Body of pancreas (tissue), 4 donors: ENCODE results near the gene PACRG. TPM values are rescaled to one million over a fixed set of nuclear protein-coding genes. Genes with fewer than 3 reads are reported as not detected.
"Not testable (repeated sequence)": the region's sequence is repeated elsewhere in the genome, so short reads cannot be mapped to it uniquely, and the experiment has no call there.

Experiments used
- ATAC-seq: fragments of 150-250 bp; one replicate; pipeline ENCODE4 v1.9.1; 2016
- DNase-seq, 4 donors: peaks; one replicate each; pipeline ENCODE4 v3.0.0-alpha.2; 2019
- H3K27ac ChIP-seq, 4 donors: fragments of 200-600 bp; sonication (generic); 1 replicate in 3 of 4; 2 replicates in 1 of 4; pipeline versions ENCODE4 v1.5.1 to v1.6.1; 2016 to 2019; ENCODE audit warnings: mild to moderate bottlenecking in 1 of 4, mixed read lengths in 1 of 4, moderate library complexity in 1 of 4
- H3K27me3 ChIP-seq, 2 donors: fragments of 200-600 bp; sonication (generic); one replicate each; pipeline ENCODE4 v1.6.0; 2016; ENCODE audit warnings: mild to moderate bottlenecking in 1 of 2
- H3K36me3 ChIP-seq, 2 donors: fragments of 200-600 bp; sonication (generic); replicated peaks in 1 of 2; 2 replicates each; pipeline ENCODE4 v1.5.1; 2016; ENCODE audit warnings: low read depth in 2 of 2; ENCODE audit not compliant: insufficient read depth in 1 of 2
- H3K4me1 ChIP-seq: fragments of 200-600 bp; sonication (generic); one replicate; pipeline ENCODE4 v1.6.0; 2016
- H3K4me3 ChIP-seq, 2 donors: fragments of 200-600 bp; sonication (generic); 1 replicate in 1 of 2; 2 replicates in 1 of 2; pipeline ENCODE4 v1.5.1; 2016 to 2019
- H3K9me3 ChIP-seq, 3 donors: fragments of 200-600 bp; sonication (generic); 1 replicate in 2 of 3; 2 replicates in 1 of 3; pipeline ENCODE4 v1.5.1; 2016
- POLR2A ChIP-seq, 3 donors: fragments of 450-650 bp; IDR thresholded peaks; one replicate each; pipeline ENCODE4 v1.6.1; 2016; ENCODE audit warnings: antibody characterized with exemption in 3 of 3, mild to moderate bottlenecking in 2 of 3
- WGBS, 2 donors: methylation state at CpG; one replicate each; pipeline ENCODE4 v1.1.5; 2017; 5-methylcytosine and 5-hydroxymethylcytosine counted together
- intact Hi-C: fragments of 100-400 bp; cut with DNase I; formaldehyde crosslinking; loops from one replicate; pipeline ENCODE4 v1.15.1; 2023
- total RNA-seq, 2 donors: library from RNA; depleted of rRNA; stranded (reverse); fragments of >200 nt; gene quantifications; one replicate each; pipeline ENCODE4 v1.1.0, GENCODE V29; 2016
- TF ChIP-seq, protein P1 (sequence below), 7 experiments: fragments of 450-650 bp in 4 of 7; fragments of 200-600 bp in 3 of 7; sonication (generic) in 3 of 7; IDR thresholded peaks; one replicate each; pipeline ENCODE4 v1.5.1; 2016 to 2019; ENCODE audit warnings: antibody characterized with exemption in 7 of 7

Gene PACRG
- total RNA-seq = 10 to 100 TPM in 1 of 2 donors, 1 to 10 TPM in 1; 7.8 to 10.9 TPM

- TF ChIP-seq, protein P1, sequence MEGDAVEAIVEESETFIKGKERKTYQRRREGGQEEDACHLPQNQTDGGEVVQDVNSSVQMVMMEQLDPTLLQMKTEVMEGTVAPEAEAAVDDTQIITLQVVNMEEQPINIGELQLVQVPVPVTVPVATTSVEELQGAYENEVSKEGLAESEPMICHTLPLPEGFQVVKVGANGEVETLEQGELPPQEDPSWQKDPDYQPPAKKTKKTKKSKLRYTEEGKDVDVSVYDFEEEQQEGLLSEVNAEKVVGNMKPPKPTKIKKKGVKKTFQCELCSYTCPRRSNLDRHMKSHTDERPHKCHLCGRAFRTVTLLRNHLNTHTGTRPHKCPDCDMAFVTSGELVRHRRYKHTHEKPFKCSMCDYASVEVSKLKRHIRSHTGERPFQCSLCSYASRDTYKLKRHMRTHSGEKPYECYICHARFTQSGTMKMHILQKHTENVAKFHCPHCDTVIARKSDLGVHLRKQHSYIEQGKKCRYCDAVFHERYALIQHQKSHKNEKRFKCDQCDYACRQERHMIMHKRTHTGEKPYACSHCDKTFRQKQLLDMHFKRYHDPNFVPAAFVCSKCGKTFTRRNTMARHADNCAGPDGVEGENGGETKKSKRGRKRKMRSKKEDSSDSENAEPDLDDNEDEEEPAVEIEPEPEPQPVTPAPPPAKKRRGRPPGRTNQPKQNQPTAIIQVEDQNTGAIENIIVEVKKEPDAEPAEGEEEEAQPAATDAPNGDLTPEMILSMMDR (IDR thresholded peaks at IDR 0.05) = peak in 1 of 7 experiments; percentile 5
- TF ChIP-seq POLR2A (IDR thresholded peaks at IDR 0.05) = peak; percentile 96 to 97 (median 97)
- Histone ChIP-seq H3K9me3 (no peaks in the 10 kb centered on the region), H3K4me1 (peaks cover 35% of the 10 kb centered on the region), H3K27me3 (no peaks in the 10 kb centered on the region), H3K4me3 (peak within 1 kb of the TSS; percentile 36 to 48), H3K27ac (peak within 1 kb of the TSS; percentile 93 to 98 (median 96)), H3K36me3 (no peaks in the 10 kb centered on the region)
- ATAC-seq = peak; percentile 97
- intact Hi-C loops = no loop called here
- peak; percentile 100 for DNase-seq
- 1 to 7% methylated on average over 42 to 58 of the region's 84 CpGs for WGBS, 2 donors
Measured at GRCh38 chr6:162727322-162728182, at the start of gene PACRG, which contains the start of gene PRKN. PACRG (plus strand) TSS chr6:162727974. PRKN (minus strand) TSS chr6:162727766.

GRCh38 chr6:162678896-162679295, 48.9 kb upstream of the PACRG start:
- ATAC-seq, H3K9me3 ChIP-seq: not testable (repeated sequence)
- 88 to 94% methylated on average over 7 of the region's 7 CpGs for WGBS, 2 donors

GRCh38 chr6:162679681-162680080, 48.1 kb upstream of the PACRG start:
- ATAC-seq = no peak
- DNase-seq = no peak
- intact Hi-C loops = no loop called here
- Histone ChIP-seq H3K27me3 (no peaks in the 10 kb centered on the region), H3K9me3 (no peaks in the 10 kb centered on the region), H3K27ac (no peak overlapping the region), H3K4me1 (peaks cover 6% of the 10 kb centered on the region), H3K4me3 (no peak overlapping the region), H3K36me3 (no peaks in the 10 kb centered on the region)
- 88 to 92% methylated on average over 1 of the region's 1 CpG for WGBS, 2 donors
- TF ChIP-seq, protein P1 (IDR thresholded peaks at IDR 0.05) = no peak

More at GRCh38 chr6:162678896-162679295, 48.9 kb upstream of the PACRG start:
- H3K36me3 ChIP-seq, H3K27ac ChIP-seq, H3K27me3 ChIP-seq, DNase-seq, intact Hi-C loops, H3K4me3 ChIP-seq, H3K4me1 ChIP-seq: not testable (repeated sequence)

DNA sequence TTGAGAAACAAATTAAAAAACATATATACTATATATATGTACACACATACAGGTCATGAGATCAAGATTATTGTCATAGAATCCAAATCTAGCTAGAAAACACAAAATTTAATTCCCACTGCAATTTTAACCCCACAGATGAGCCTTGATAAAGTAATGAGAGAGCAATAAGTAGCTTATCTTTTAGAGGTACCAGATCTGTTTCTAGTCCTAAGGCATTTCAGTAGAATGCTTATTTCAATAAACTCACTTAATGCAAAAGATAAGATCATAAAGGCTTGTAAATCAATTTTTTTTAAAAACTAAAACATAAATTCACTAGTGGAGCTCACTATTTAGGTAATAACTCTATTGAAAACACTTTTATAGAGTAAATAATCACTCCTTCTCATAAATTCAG, 47.4 kb upstream of the PACRG start:
- ATAC-seq = no peak
- no peaks in the 10 kb centered on the region for H3K27me3 ChIP-seq
- peaks cover 6% of the 10 kb centered on the region for H3K4me1 ChIP-seq
- no peaks in the 10 kb centered on the region for H3K36me3 ChIP-seq
- H3K9me3 ChIP-seq = no peaks in the 10 kb centered on the region
- no peak overlapping the region for H3K4me3 ChIP-seq
- no peak for DNase-seq
- TF ChIP-seq, protein P1 (IDR thresholded peaks at IDR 0.05) = no peak
- no peak for TF ChIP-seq POLR2A (IDR thresholded peaks at IDR 0.05)
- intact Hi-C loops = no loop called here
- no peak overlapping the region for H3K27ac ChIP-seq

GRCh38 chr6:162680871-162681270, 46.9 kb upstream of the PACRG start:
- no peak overlapping the region for H3K4me3 ChIP-seq
- 75 to 87% methylated on average over 4 of the region's 4 CpGs for WGBS, 2 donors
- DNase-seq (no peak), ATAC-seq (no peak)
- intact Hi-C loops = no loop called here
- no peaks in the 10 kb centered on the region for H3K9me3 ChIP-seq
- H3K27me3 ChIP-seq = no peaks in the 10 kb centered on the region
- no peaks in the 10 kb centered on the region for H3K36me3 ChIP-seq
- peaks cover 6% of the 10 kb centered on the region for H3K4me1 ChIP-seq
- TF ChIP-seq POLR2A (IDR thresholded peaks at IDR 0.05) = no peak
- TF ChIP-seq, protein P1 (IDR thresholded peaks at IDR 0.05) = no peak
- H3K27ac ChIP-seq = no peak overlapping the region
